GM20000 (cell line): Measurements from ENCODE around the gene PRKAG2.
"Not testable (repeated sequence)": the region's sequence is repeated elsewhere in the genome, so short reads cannot be mapped to it uniquely, and the experiment has no call there.

Experiments used
- DNase-seq: peaks from one replicate; pipeline ENCODE4 v3.0.0; 2012; ENCODE audit warnings: low spot score
- CTCF ChIP-seq: IDR thresholded peaks from 2 replicates; pipeline ENCODE4 v1.5.1; 2012; ENCODE audit warnings: mild to moderate bottlenecking, control low read depth; ENCODE audit errors: extremely low read depth, missing control alignments

PRKAG2 gene

GRCh38 chr7:151921451-151921850 lies 44.5 kb upstream of the PRKAG2 start:
- DNase-seq = no peak

GRCh38 chr7:151920488-151920887 lies 43.6 kb upstream of the PRKAG2 start:
- no peak for DNase-seq
- no peak for TF ChIP-seq CTCF

More at GRCh38 chr7:151921451-151921850, 44.5 kb upstream of the PRKAG2 start:
- TF ChIP-seq CTCF = no peak

- no peak for TF ChIP-seq CTCF
- DNase-seq = no peak
Measured at GRCh38 chr7:151919595-151919994, 42.7 kb upstream of the PRKAG2 start.

GRCh38 chr7:151918510-151918843 lies 41.6 kb upstream of the PRKAG2 start:
- no peak for DNase-seq
- no peak for TF ChIP-seq CTCF

GRCh38 chr7:151917791-151918509 lies 41.0 kb upstream of the PRKAG2 start:
- DNase-seq = no peak

GRCh38 chr7:151914051-151914450 lies 37.1 kb upstream of the PRKAG2 start:
- no peak for DNase-seq
- no peak for TF ChIP-seq CTCF

More at GRCh38 chr7:151917791-151918509, 41.0 kb upstream of the PRKAG2 start:
- TF ChIP-seq CTCF = no peak

- DNase-seq = not testable (repeated sequence)
Measured at GRCh38 chr7:151910655-151911054, 33.7 kb upstream of the PRKAG2 start.

GRCh38 chr7:151907115-151907514 lies 30.2 kb upstream of the PRKAG2 start:
- DNase-seq = not testable (repeated sequence)
